ENCODE data around the gene ATG5.

- TF ChIP-seq EZH2phosphoT487 (IDR thresholded peaks at IDR 0.05; ENCODE audit: borderline replicate concordance, low read depth, low read length): no peak
- no peak for TF ChIP-seq CTCF (conservative IDR thresholded peaks at IDR 0.05; ENCODE audit: low read length)
Observed at GRCh38 chr6:106372838-106373501, 47.4 kb upstream of the ATG5 start.
